Liver (tissue), 9 donors: Measurements from ENCODE around the gene DUSP10. TPM values are rescaled to one million over a fixed set of nuclear protein-coding genes. Genes with fewer than 3 reads are reported as not detected.

Source experiments
- DNase-seq: peaks from one replicate; pipeline ENCODE4 v3.0.0-alpha.2; 2017; ENCODE audit warnings: low spot score
- H3K27ac ChIP-seq, 2 donors: one replicate each; pipeline ENCODE4 v1.7.0; 2013; ENCODE audit warnings: inconsistent platforms in 2 of 2, low read length in 2 of 2, control low read depth in 1 of 2, low read depth in 1 of 2, mild to moderate bottlenecking in 1 of 2
- H3K27me3 ChIP-seq, 4 donors: one replicate each; pipeline versions ENCODE4 v1.6.1 to v1.7.0; 2013; ENCODE audit warnings: low read length in 3 of 4, inconsistent platforms in 1 of 4, mild to moderate bottlenecking in 1 of 4, moderate library complexity in 1 of 4; ENCODE audit not compliant: control insufficient read depth in 4 of 4, insufficient read depth in 4 of 4
- H3K36me3 ChIP-seq, 4 donors: one replicate each; pipeline versions ENCODE4 v1.6.1 to v1.7.0; 2013; ENCODE audit warnings: low read length in 3 of 4, mild to moderate bottlenecking in 3 of 4, low read depth in 1 of 4, moderate library complexity in 1 of 4; ENCODE audit not compliant: control insufficient read depth in 4 of 4, insufficient read depth in 3 of 4
- H3K4me1 ChIP-seq, 4 donors: one replicate each; pipeline versions ENCODE4 v1.6.1 to v1.7.0; 2013; ENCODE audit warnings: low read length in 3 of 4, mild to moderate bottlenecking in 3 of 4, moderate library complexity in 1 of 4; ENCODE audit not compliant: control insufficient read depth in 4 of 4, insufficient read depth in 4 of 4
- H3K4me3 ChIP-seq, 3 donors: one replicate each; pipeline versions ENCODE4 v1.6.1 to v1.7.0; 2013; ENCODE audit warnings: low read length in 3 of 3, control low read depth in 1 of 3, low read depth in 1 of 3, mild to moderate bottlenecking in 1 of 3
- H3K9ac ChIP-seq, 2 donors: one replicate each; pipeline ENCODE4 v1.7.0; 2013; ENCODE audit warnings: low read length in 2 of 2, mild to moderate bottlenecking in 2 of 2, moderate library complexity in 2 of 2, control low read depth in 1 of 2, low read depth in 1 of 2
- H3K9me3 ChIP-seq, 4 donors: one replicate each; pipeline versions ENCODE4 v1.6.1 to v1.7.0; 2013; ENCODE audit warnings: low read length in 3 of 4; ENCODE audit not compliant: control insufficient read depth in 4 of 4
- ATF3 ChIP-seq: IDR thresholded peaks from 2 replicates; pipeline ENCODE4 v1.6.1; 2016; ENCODE audit warnings: antibody characterized with exemption
- EGR1 ChIP-seq, 2 donors: IDR thresholded peaks; 2 replicates each; pipeline ENCODE4 v1.6.1; 2016 to 2018; ENCODE audit warnings: antibody characterized with exemption in 2 of 2, low read depth in 2 of 2
- FOXA1 ChIP-seq: IDR thresholded peaks from 2 replicates; pipeline ENCODE4 v1.6.1; 2016; ENCODE audit warnings: antibody characterized with exemption
- FOXA2 ChIP-seq: IDR thresholded peaks from 2 replicates; pipeline ENCODE4 v1.6.1; 2016; ENCODE audit warnings: antibody characterized with exemption
- GABPA ChIP-seq, 2 donors: IDR thresholded peaks in 1 of 2; conservative IDR thresholded peaks in 1 of 2; 2 replicates each; pipeline ENCODE4 v1.6.1; 2016; ENCODE audit warnings: antibody characterized with exemption in 2 of 2, mild to moderate bottlenecking in 1 of 2, moderate library complexity in 1 of 2
- HNF4A ChIP-seq, 2 donors: conservative IDR thresholded peaks; 2 replicates each; pipeline ENCODE4 v1.6.1; 2016; ENCODE audit warnings: antibody characterized with exemption in 2 of 2, mild to moderate bottlenecking in 2 of 2
- HNF4G ChIP-seq: IDR thresholded peaks from 2 replicates; pipeline ENCODE4 v1.6.1; 2016; ENCODE audit warnings: antibody characterized with exemption
- JUND ChIP-seq, 2 donors: IDR thresholded peaks; 2 replicates each; pipeline ENCODE4 v1.6.1; 2016; ENCODE audit warnings: antibody characterized with exemption in 2 of 2
- NR2F2 ChIP-seq: IDR thresholded peaks from 2 replicates; pipeline ENCODE4 v1.6.1; 2016; ENCODE audit warnings: antibody characterized with exemption
- RAD21 ChIP-seq, 2 donors: IDR thresholded peaks; 2 replicates each; pipeline ENCODE4 v1.6.1; 2016; ENCODE audit warnings: antibody characterized with exemption in 2 of 2, mild to moderate bottlenecking in 2 of 2
- REST ChIP-seq: IDR thresholded peaks from 2 replicates; pipeline ENCODE4 v1.6.1; 2016; ENCODE audit warnings: antibody characterized with exemption, mild to moderate bottlenecking
- RXRA ChIP-seq, 2 donors: IDR thresholded peaks; 2 replicates each; pipeline ENCODE4 v1.6.1; 2017 to 2018; ENCODE audit warnings: antibody characterized with exemption in 2 of 2, mild to moderate bottlenecking in 1 of 2
- SP1 ChIP-seq: IDR thresholded peaks from 2 replicates; pipeline ENCODE4 v1.6.1; 2018; ENCODE audit warnings: antibody characterized with exemption, mild to moderate bottlenecking
- YY1 ChIP-seq: IDR thresholded peaks from 2 replicates; pipeline ENCODE4 v1.6.1; 2016; ENCODE audit warnings: antibody characterized with exemption, mild to moderate bottlenecking
- ZBTB33 ChIP-seq: IDR thresholded peaks from 2 replicates; pipeline ENCODE4 v1.6.1; 2016; ENCODE audit warnings: antibody characterized with exemption
- WGBS: extraction: QIAGEN DNeasy Blood & Tissue Kit; methylation state at CpG from one replicate; pipeline ENCODE4 v1.1.7; 2013; 5-methylcytosine and 5-hydroxymethylcytosine counted together
- polyA plus RNA-seq, 2 donors: library from polyadenylated mRNA; stranded (reverse) in 1 of 2; unstranded in 1 of 2; fragments of 200-250 nt in 1 of 2; fragments of >200 nt in 1 of 2; fragmentation: Nextera tagmentation in 1 of 2; extraction: Ambion mirVana in 1 of 2; gene quantifications; one replicate each; pipeline versions ENCODE4 v1.2.1 to v1.2.3, GENCODE V29; 2013 to 2015
- total RNA-seq, 2 donors: library from RNA; depleted of rRNA; stranded (reverse); fragments of >200 nt; gene quantifications; one replicate each; pipeline ENCODE4 v1.2.3, GENCODE V29; 2014
- TF ChIP-seq, protein P1 (sequence below): fragments of 150-350 bp; IDR thresholded peaks from 2 replicates; pipeline ENCODE4 v1.5.1; 2017; ENCODE audit warnings: improper control_type of control experiment, low read depth, low read length; ENCODE audit not compliant: missing input control
- TF ChIP-seq, protein P2 (sequence below): IDR thresholded peaks from 2 replicates; pipeline ENCODE4 v1.6.1; 2016; ENCODE audit warnings: antibody characterized with exemption
- donor health status: healthy.
- donor health status: healthy.
- donor health status: healthy.
- donor health status: healthy.
- donor health status: healthy.

The DUSP10 gene
- total and polyA plus RNA-seq, 4 donors: 6.7 to 15.4 (median 10.7) TPM

DNA sequence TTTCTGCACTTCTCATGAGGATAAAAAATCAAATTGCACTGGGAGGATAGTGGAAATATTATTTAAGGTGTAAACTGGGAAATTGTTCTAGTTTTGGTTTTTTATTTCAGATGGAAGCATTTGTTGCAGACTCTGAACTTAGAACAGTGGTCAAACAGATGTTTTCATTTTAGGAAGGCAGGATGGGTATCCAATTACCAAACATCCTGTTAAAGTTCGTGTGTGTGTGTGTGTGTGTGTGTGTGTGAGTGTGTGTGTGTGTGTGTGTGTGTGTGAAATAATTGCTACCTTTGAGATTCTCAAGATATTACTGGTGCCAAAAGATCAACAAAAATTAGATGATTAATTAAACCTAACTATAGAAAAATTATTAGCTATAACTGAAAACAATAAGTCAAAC, 24.3 kb upstream of the DUSP10 start:
- DNase-seq: no peak
- Histone ChIP-seq H3K36me3 (no peaks in the 10 kb centered on the region), H3K4me1 (no peaks in the 10 kb centered on the region), H3K9me3 (no peaks in the 10 kb centered on the region), H3K27me3 (no peaks in the 10 kb centered on the region), H3K9ac (no peak overlapping the region), H3K27ac (no peak overlapping the region), H3K4me3 (no peak overlapping the region)
- 25% methylated on average over 1 of the region's 1 CpG for WGBS
- TF ChIP-seq NR2F2: no peak
- no peak for TF ChIP-seq RXRA (IDR thresholded peaks at IDR 0.05)
- TF ChIP-seq, protein P1, sequence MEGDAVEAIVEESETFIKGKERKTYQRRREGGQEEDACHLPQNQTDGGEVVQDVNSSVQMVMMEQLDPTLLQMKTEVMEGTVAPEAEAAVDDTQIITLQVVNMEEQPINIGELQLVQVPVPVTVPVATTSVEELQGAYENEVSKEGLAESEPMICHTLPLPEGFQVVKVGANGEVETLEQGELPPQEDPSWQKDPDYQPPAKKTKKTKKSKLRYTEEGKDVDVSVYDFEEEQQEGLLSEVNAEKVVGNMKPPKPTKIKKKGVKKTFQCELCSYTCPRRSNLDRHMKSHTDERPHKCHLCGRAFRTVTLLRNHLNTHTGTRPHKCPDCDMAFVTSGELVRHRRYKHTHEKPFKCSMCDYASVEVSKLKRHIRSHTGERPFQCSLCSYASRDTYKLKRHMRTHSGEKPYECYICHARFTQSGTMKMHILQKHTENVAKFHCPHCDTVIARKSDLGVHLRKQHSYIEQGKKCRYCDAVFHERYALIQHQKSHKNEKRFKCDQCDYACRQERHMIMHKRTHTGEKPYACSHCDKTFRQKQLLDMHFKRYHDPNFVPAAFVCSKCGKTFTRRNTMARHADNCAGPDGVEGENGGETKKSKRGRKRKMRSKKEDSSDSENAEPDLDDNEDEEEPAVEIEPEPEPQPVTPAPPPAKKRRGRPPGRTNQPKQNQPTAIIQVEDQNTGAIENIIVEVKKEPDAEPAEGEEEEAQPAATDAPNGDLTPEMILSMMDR: no peak
- no peak for TF ChIP-seq FOXA1
- no peak for TF ChIP-seq GABPA (IDR thresholded peaks at IDR 0.05 in 1 of 2, conservative IDR thresholded peaks at IDR 0.05 in 1 of 2)
- TF ChIP-seq REST: no peak
- TF ChIP-seq JUND (IDR thresholded peaks at IDR 0.05): no peak
- no peak for TF ChIP-seq HNF4A (conservative IDR thresholded peaks at IDR 0.05)
- TF ChIP-seq EGR1 (IDR thresholded peaks at IDR 0.05; ENCODE audit: low read depth in 2 of 2): no peak
- no peak for TF ChIP-seq RAD21 (IDR thresholded peaks at IDR 0.05)
- TF ChIP-seq SP1: no peak
- TF ChIP-seq, protein P2, sequence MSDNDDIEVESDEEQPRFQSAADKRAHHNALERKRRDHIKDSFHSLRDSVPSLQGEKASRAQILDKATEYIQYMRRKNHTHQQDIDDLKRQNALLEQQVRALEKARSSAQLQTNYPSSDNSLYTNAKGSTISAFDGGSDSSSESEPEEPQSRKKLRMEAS: no peak
- no peak for TF ChIP-seq HNF4G
- no peak for TF ChIP-seq YY1
- TF ChIP-seq ATF3: no peak

DNA sequence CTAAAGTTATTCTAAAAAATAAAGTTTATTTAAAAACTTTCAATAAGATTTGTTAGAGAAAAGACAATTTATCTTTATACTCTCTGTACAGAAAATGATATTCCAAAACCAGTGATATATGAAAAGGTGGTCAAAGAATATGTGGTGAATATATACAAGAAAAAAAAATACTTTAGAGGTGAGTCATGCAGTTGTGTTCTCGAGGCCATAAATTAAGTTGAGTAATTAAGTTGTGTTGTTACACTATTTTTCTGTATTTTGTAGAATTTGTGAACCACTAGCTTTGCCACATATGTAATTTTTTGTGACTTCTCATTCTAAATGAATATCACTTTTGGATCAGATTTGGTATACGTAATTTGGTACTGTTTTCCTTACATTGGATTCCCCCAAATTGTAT, 23.6 kb upstream of the DUSP10 start:
- H3K27me3 ChIP-seq: no peaks in the 10 kb centered on the region
- WGBS: 34% methylated on average over 2 of the region's 2 CpGs
- no peak for DNase-seq

More for the DNA sequence above, 23.6 kb upstream of the DUSP10 start:
- Histone ChIP-seq H3K9me3 (no peaks in the 10 kb centered on the region), H3K36me3 (no peaks in the 10 kb centered on the region), H3K4me3 (no peak overlapping the region), H3K4me1 (no peaks in the 10 kb centered on the region), H3K27ac (no peak overlapping the region), H3K9ac (no peak overlapping the region)
- no peak for TF ChIP-seq ATF3
- no peak for TF ChIP-seq EGR1 (IDR thresholded peaks at IDR 0.05; ENCODE audit: low read depth in 2 of 2)
- no peak for TF ChIP-seq RAD21 (IDR thresholded peaks at IDR 0.05)
- no peak for TF ChIP-seq REST
- TF ChIP-seq, protein P1: no peak
- no peak for TF ChIP-seq RXRA (IDR thresholded peaks at IDR 0.05)
- TF ChIP-seq HNF4A (conservative IDR thresholded peaks at IDR 0.05): no peak
- no peak for TF ChIP-seq JUND (IDR thresholded peaks at IDR 0.05)
- no peak for TF ChIP-seq FOXA2
- no peak for TF ChIP-seq FOXA1
- no peak for TF ChIP-seq NR2F2
- no peak for TF ChIP-seq YY1
- no peak for TF ChIP-seq HNF4G
- no peak for TF ChIP-seq ZBTB33
